SK-N-SH (cell line): ENCODE results near the gene TRANK1. TPM values are rescaled to one million over a fixed set of nuclear protein-coding genes. Genes with fewer than 3 reads are reported as not detected.
"Not testable (repeated sequence)": the region's sequence is repeated elsewhere in the genome, so short reads cannot be mapped to it uniquely, and the experiment has no call there.

ENCODE experiments used
- CTCF ChIA-PET: fragments of 300-600, 350-600 bp; formaldehyde crosslinking; extraction: SDS; loops from one replicate; lab custom pipeline; 2021; lab: Yijun Ruan, JAX
- POLR2A ChIA-PET: fragments of 350-600 bp; sonication (Branson Sonifier 250); formaldehyde crosslinking; extraction: SDS; loops from one replicate; lab custom pipeline; 2020; ENCODE audit warnings: antibody characterized with exemption, inconsistent platforms; lab: Yijun Ruan, JAX
- DNase-seq: peaks from one replicate; pipeline ENCODE4 v3.0.0; 2012
- H2AFZ ChIP-seq: fragments of 200-600 bp; sonication (generic); 2 replicates; pipeline ENCODE4 v1.8.1; 2016; ENCODE audit warnings: antibody characterized with exemption, mild to moderate bottlenecking, low read depth
- H3F3A ChIP-seq: fragments of 200-600 bp; sonication (generic); replicated peaks from 2 replicates; pipeline ENCODE3; 2016; ENCODE audit warnings: antibody characterized with exemption, mild to moderate bottlenecking; ENCODE audit not compliant: insufficient read depth
- H3K27ac ChIP-seq, 2 experiments: fragments of 200-500 bp in 1 of 2; fragments of 200-600 bp in 1 of 2; sonication (Bioruptor generic) in 1 of 2; sonication (generic), shearing (Covaris generic) in 1 of 2; 2 replicates each; pipeline versions ENCODE4 v1.5.1 to v1.6.1; 2014 to 2016; ENCODE audit warnings: low read depth in 2 of 2, inconsistent platforms in 1 of 2, low read length in 1 of 2, mild to moderate bottlenecking in 1 of 2, mixed read lengths in 1 of 2
- H3K27me3 ChIP-seq: fragments of 200-600 bp; sonication (generic), shearing (Covaris generic); 2 replicates; pipeline ENCODE4 v1.6.1; 2016; ENCODE audit warnings: mixed run types; ENCODE audit not compliant: insufficient read depth
- H3K36me3 ChIP-seq, 2 experiments: fragments of 200-500 bp in 1 of 2; fragments of 200-600 bp in 1 of 2; sonication (Bioruptor generic) in 1 of 2; sonication (generic) in 1 of 2; replicated peaks in 1 of 2; 2 replicates each; pipeline versions ENCODE3 to v1.5.1; 2014 to 2016; ENCODE audit warnings: low read length in 1 of 2, mild to moderate bottlenecking in 1 of 2; ENCODE audit not compliant: insufficient read depth in 2 of 2, control insufficient read depth in 1 of 2
- H3K4me1 ChIP-seq, 2 experiments: fragments of 200-500 bp in 1 of 2; fragments of 200-600 bp in 1 of 2; sonication (Bioruptor generic) in 1 of 2; sonication (generic), shearing (Covaris generic) in 1 of 2; 2 replicates each; pipeline versions ENCODE4 v1.5.1 to v1.6.1; 2014 to 2016; ENCODE audit warnings: low read depth in 1 of 2, low read length in 1 of 2, mixed run types in 1 of 2; ENCODE audit not compliant: insufficient read depth in 2 of 2, control insufficient read depth in 1 of 2
- H3K4me2 ChIP-seq: fragments of 200-600 bp; sonication (generic), shearing (Covaris generic); 2 replicates; pipeline ENCODE4 v1.6.1; 2017; ENCODE audit warnings: mixed run types
- H3K4me3 ChIP-seq, 2 experiments: fragments of 200-500 bp in 1 of 2; fragments of 200-600 bp in 1 of 2; sonication (Bioruptor generic) in 1 of 2; sonication (generic), shearing (Covaris generic) in 1 of 2; 2 replicates each; pipeline versions ENCODE4 v1.5.1 to v1.8.1; 2014 to 2016; ENCODE audit warnings: low read depth in 2 of 2, inconsistent platforms in 1 of 2, low read length in 1 of 2, mild to moderate bottlenecking in 1 of 2, mixed read lengths in 1 of 2, moderate library complexity in 1 of 2
- H3K79me2 ChIP-seq: fragments of 200-600 bp; sonication (generic); 2 replicates; pipeline ENCODE4 v1.8.1; 2017; ENCODE audit warnings: mild to moderate bottlenecking; ENCODE audit not compliant: insufficient read depth
- H3K9ac ChIP-seq: fragments of 200-600 bp; sonication (generic); 2 replicates; pipeline ENCODE4 v1.6.1; 2017; ENCODE audit warnings: mixed run types
- H3K9me2 ChIP-seq: fragments of 200-600 bp; sonication (generic); 2 replicates; pipeline ENCODE4 v1.6.1; 2017; ENCODE audit warnings: mixed run types
- H3K9me3 ChIP-seq: fragments of 200-600 bp; sonication (generic); 2 replicates; pipeline ENCODE4 v1.6.1; 2017; ENCODE audit warnings: mixed run types, mild to moderate bottlenecking, moderate library complexity
- H4K20me1 ChIP-seq: fragments of 200-600 bp; sonication (generic); 2 replicates; pipeline ENCODE4 v1.6.1; 2017; ENCODE audit warnings: mild to moderate bottlenecking, mixed run types; ENCODE audit not compliant: insufficient read depth
- CHD2 ChIP-seq: fragments of 150-350 bp; IDR thresholded peaks from 2 replicates; pipeline ENCODE4 v1.6.1; 2018; ENCODE audit warnings: low read length; ENCODE audit not compliant: partially characterized antibody
- ELF1 ChIP-seq: IDR thresholded peaks from 2 replicates; pipeline ENCODE4 v1.4.0; 2012
- EZH2phosphoT487 ChIP-seq: fragments of 200-600 bp; sonication (generic); IDR thresholded peaks from 2 replicates; pipeline ENCODE4 v1.6.1; 2017; ENCODE audit warnings: low read depth, mixed run types, mild to moderate bottlenecking, antibody characterized with exemption, moderate library complexity, borderline replicate concordance
- FOSL2 ChIP-seq: IDR thresholded peaks from 2 replicates; pipeline ENCODE4 v1.4.0; 2012; ENCODE audit warnings: low read depth, mild to moderate bottlenecking, moderate library complexity, borderline replicate concordance
- FOXM1 ChIP-seq: IDR thresholded peaks from 2 replicates; pipeline ENCODE4 v1.4.0; 2012; ENCODE audit warnings: low read depth, mild to moderate bottlenecking
- GABPA ChIP-seq: IDR thresholded peaks from 2 replicates; pipeline ENCODE4 v1.4.0; 2012; ENCODE audit warnings: low read depth, mild to moderate bottlenecking
- JUND ChIP-seq: IDR thresholded peaks from 2 replicates; pipeline ENCODE4 v1.4.0; 2012
- MAX ChIP-seq: IDR thresholded peaks from 2 replicates; pipeline ENCODE4 v1.4.0; 2012; ENCODE audit warnings: low read depth
- MXI1 ChIP-seq: IDR thresholded peaks from 2 replicates; pipeline ENCODE4 v1.6.1; 2012; ENCODE audit warnings: mild to moderate bottlenecking, low read depth, low read length, improper control_type of control experiment
- NFIC ChIP-seq: IDR thresholded peaks from 2 replicates; pipeline ENCODE4 v1.4.0; 2012; ENCODE audit warnings: borderline replicate concordance
- NRF1 ChIP-seq: IDR thresholded peaks from 2 replicates; pipeline ENCODE4 v1.6.1; 2012; ENCODE audit warnings: low read depth, mild to moderate bottlenecking, low read length
- POLR2AphosphoS5 ChIP-seq: IDR thresholded peaks from 2 replicates; pipeline ENCODE4 v1.6.1; 2012; ENCODE audit warnings: low read depth, low read length
- RAD21 ChIP-seq: IDR thresholded peaks from 2 replicates; pipeline ENCODE4 v1.6.1; 2012; ENCODE audit warnings: mild to moderate bottlenecking, low read length
- RCOR1 ChIP-seq: fragments of 150-350 bp; IDR thresholded peaks from 2 replicates; pipeline ENCODE4 v1.6.1; 2017; ENCODE audit warnings: antibody characterized with exemption, low read length
- RFX5 ChIP-seq: IDR thresholded peaks from 2 replicates; pipeline ENCODE4 v1.6.1; 2012; ENCODE audit warnings: mild to moderate bottlenecking, improper control_type of control experiment, low read length
- SIN3A ChIP-seq: IDR thresholded peaks from 2 replicates; pipeline ENCODE4 v1.6.1; 2012; ENCODE audit warnings: low read depth, mild to moderate bottlenecking, low read length, moderate library complexity, borderline replicate concordance
- TAF1 ChIP-seq: IDR thresholded peaks from 2 replicates; pipeline ENCODE4 v1.6.1; 2012; ENCODE audit warnings: low read depth, mild to moderate bottlenecking, low read length, moderate library complexity, borderline replicate concordance
- TCF12 ChIP-seq: IDR thresholded peaks from 2 replicates; pipeline ENCODE4 v1.4.0; 2012
- TEAD4 ChIP-seq: IDR thresholded peaks from 2 replicates; pipeline ENCODE4 v1.4.0; 2012; ENCODE audit warnings: mild to moderate bottlenecking, borderline replicate concordance; ENCODE audit not compliant: insufficient read depth
- YY1 ChIP-seq: IDR thresholded peaks from 2 replicates; pipeline ENCODE4 v1.4.0; 2012; ENCODE audit warnings: low read depth, mild to moderate bottlenecking
- whole genome bisulfite sequencing: methylation state at CpG from one replicate; pipeline ENCODE4 v1.1.6; 2017; ENCODE audit warnings: low lambda C conversion rate; 5-methylcytosine and 5-hydroxymethylcytosine counted together
- polyA plus RNA-seq, 3 experiments: library from polyadenylated mRNA; depleted of rRNA; stranded (reverse); fragments of >200 nt; gene quantifications; 2 replicates each; pipeline ENCODE4 v1.2.3, GENCODE V29; 2012
- TF ChIP-seq, protein P1 (sequence below): fragments of 150-350 bp; IDR thresholded peaks from 2 replicates; pipeline ENCODE4 v1.6.1; 2017; ENCODE audit warnings: antibody characterized with exemption, low read length, low read depth, borderline replicate concordance
- TF ChIP-seq, protein P2 (sequence below): IDR thresholded peaks from 2 replicates; pipeline ENCODE4; 2012

TRANK1 gene
- polyA plus RNA-seq, 1 of the 3 experiments (the other 2 are of a cell fraction): 0.16 TPM

- peaks cover 2 to 5% of the 10 kb centered on the region in 2 experiments; a peak in 2 of 4 replicates for H3K4me1 ChIP-seq
- no peak for TF ChIP-seq RAD21
- no peak for TF ChIP-seq MXI1
- no peak for TF ChIP-seq YY1
- no peak for TF ChIP-seq NFIC
- no peak for TF ChIP-seq TCF12
- TF ChIP-seq, protein P1, sequence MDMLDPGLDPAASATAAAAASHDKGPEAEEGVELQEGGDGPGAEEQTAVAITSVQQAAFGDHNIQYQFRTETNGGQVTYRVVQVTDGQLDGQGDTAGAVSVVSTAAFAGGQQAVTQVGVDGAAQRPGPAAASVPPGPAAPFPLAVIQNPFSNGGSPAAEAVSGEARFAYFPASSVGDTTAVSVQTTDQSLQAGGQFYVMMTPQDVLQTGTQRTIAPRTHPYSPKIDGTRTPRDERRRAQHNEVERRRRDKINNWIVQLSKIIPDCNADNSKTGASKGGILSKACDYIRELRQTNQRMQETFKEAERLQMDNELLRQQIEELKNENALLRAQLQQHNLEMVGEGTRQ: no peak
- TF ChIP-seq, protein P2, sequence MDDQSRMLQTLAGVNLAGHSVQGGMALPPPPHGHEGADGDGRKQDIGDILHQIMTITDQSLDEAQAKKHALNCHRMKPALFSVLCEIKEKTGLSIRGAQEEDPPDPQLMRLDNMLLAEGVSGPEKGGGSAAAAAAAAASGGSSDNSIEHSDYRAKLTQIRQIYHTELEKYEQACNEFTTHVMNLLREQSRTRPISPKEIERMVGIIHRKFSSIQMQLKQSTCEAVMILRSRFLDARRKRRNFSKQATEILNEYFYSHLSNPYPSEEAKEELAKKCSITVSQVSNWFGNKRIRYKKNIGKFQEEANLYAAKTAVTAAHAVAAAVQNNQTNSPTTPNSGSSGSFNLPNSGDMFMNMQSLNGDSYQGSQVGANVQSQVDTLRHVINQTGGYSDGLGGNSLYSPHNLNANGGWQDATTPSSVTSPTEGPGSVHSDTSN: no peak
- H3K4me2 ChIP-seq: no peak overlapping the region
- H3K27me3 ChIP-seq: no peaks in the 10 kb centered on the region
- H3F3A ChIP-seq: no peaks in the 10 kb centered on the region
- no peaks in the 10 kb centered on the region for H4K20me1 ChIP-seq
- H3K9me3 ChIP-seq: no peaks in the 10 kb centered on the region
- H3K36me3 ChIP-seq: no peaks in the 10 kb centered on the region
- no peak overlapping the region for H3K4me3 ChIP-seq
- CTCF ChIA-PET: interaction anchor here (1.3 kb wide), 1 partner anchor 95 kb away, joined by 3 read pairs; no protein-coding TSS in a partner anchor
- no peaks in the 10 kb centered on the region for H3K79me2 ChIP-seq
- H3K27ac ChIP-seq: no peak overlapping the region
- POLR2A ChIA-PET: no interaction called here
- no peak overlapping the region for H3K9ac ChIP-seq
- no peak overlapping the region for H2AFZ ChIP-seq
- DNase-seq: no peak
- no peaks in the 10 kb centered on the region for H3K9me2 ChIP-seq
- WGBS: 52% methylated on average over 1 of the region's 1 CpG
These were observed 19.5 kb upstream of the TRANK1 start for GRCh38 chr3:36964331-36964730.

- H2AFZ ChIP-seq, H3K27ac ChIP-seq, CTCF ChIA-PET, POLR2A ChIA-PET, DNase-seq, H3K79me2 ChIP-seq, H3K27me3 ChIP-seq, H3K36me3 ChIP-seq, H3K9ac ChIP-seq, H4K20me1 ChIP-seq, H3K4me3 ChIP-seq, H3K4me2 ChIP-seq, H3K9me2 ChIP-seq, H3K4me1 ChIP-seq, H3K9me3 ChIP-seq, H3F3A ChIP-seq: not testable (repeated sequence)
- WGBS: 96% methylated on average over 7 of the region's 7 CpGs
These were observed 18.2 kb upstream of the TRANK1 start for GRCh38 chr3:36963008-36963407.

- no peak overlapping the region for H3K27ac ChIP-seq
- H3K27me3 ChIP-seq: no peaks in the 10 kb centered on the region
- H3K4me1 ChIP-seq: peaks cover 12 to 25% of the 10 kb centered on the region in 2 experiments; a peak in 3 of 4 replicates
- no peaks in the 10 kb centered on the region for H3F3A ChIP-seq
- no peaks in the 10 kb centered on the region for H4K20me1 ChIP-seq
- H3K9ac ChIP-seq: no peak overlapping the region
- H3K9me2 ChIP-seq: no peaks in the 10 kb centered on the region
- POLR2A ChIA-PET: interaction anchor here (1.2 kb wide), 1 partner anchor 9 kb away, joined by 5 read pairs; no protein-coding TSS in a partner anchor
- no peak overlapping the region for H2AFZ ChIP-seq
- H3K9me3 ChIP-seq: no peaks in the 10 kb centered on the region
- CTCF ChIA-PET: interaction anchor here (0.9 to 7.8 kb wide), 5 partner anchors 31 to 231 kb away, joined by 3 to 55 read pairs (median 10); partner anchors contain the start of genes EPM2AIP1 and MLH1
- no peak overlapping the region for H3K4me3 ChIP-seq
- 81% methylated on average over 4 of the region's 4 CpGs for whole genome bisulfite sequencing
- H3K4me2 ChIP-seq: no peak overlapping the region
- no peaks in the 10 kb centered on the region for H3K36me3 ChIP-seq
- DNase-seq: no peak
- no peaks in the 10 kb centered on the region for H3K79me2 ChIP-seq
- TF ChIP-seq NFIC (no peak), FOXM1 (no peak), RFX5 (no peak), TCF12 (no peak), GABPA (no peak), RCOR1 (no peak), RAD21 (no peak), JUND (no peak), EZH2phosphoT487 (no peak), NRF1 (no peak), TAF1 (no peak), CHD2 (no peak), SIN3A (no peak), ELF1 (no peak), FOSL2 (no peak), TEAD4 (no peak), MAX (no peak), POLR2AphosphoS5 (no peak)
- TF ChIP-seq, protein P2: no peak
These were observed 15.6 kb upstream of the TRANK1 start for GRCh38 chr3:36960502-36960901.
